GM19043 (cell line): Measurements from ENCODE around the gene EFNB3.

Experiments used
- ATAC-seq: cut with Tn5 transposase; IDR thresholded peaks from one replicate; pipeline ENCODE4 v1.9.1; 2021; ENCODE audit warnings: low read depth; ENCODE audit not compliant: unreplicated experiment

Gene EFNB3, protein sequence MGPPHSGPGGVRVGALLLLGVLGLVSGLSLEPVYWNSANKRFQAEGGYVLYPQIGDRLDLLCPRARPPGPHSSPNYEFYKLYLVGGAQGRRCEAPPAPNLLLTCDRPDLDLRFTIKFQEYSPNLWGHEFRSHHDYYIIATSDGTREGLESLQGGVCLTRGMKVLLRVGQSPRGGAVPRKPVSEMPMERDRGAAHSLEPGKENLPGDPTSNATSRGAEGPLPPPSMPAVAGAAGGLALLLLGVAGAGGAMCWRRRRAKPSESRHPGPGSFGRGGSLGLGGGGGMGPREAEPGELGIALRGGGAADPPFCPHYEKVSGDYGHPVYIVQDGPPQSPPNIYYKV

DNA sequence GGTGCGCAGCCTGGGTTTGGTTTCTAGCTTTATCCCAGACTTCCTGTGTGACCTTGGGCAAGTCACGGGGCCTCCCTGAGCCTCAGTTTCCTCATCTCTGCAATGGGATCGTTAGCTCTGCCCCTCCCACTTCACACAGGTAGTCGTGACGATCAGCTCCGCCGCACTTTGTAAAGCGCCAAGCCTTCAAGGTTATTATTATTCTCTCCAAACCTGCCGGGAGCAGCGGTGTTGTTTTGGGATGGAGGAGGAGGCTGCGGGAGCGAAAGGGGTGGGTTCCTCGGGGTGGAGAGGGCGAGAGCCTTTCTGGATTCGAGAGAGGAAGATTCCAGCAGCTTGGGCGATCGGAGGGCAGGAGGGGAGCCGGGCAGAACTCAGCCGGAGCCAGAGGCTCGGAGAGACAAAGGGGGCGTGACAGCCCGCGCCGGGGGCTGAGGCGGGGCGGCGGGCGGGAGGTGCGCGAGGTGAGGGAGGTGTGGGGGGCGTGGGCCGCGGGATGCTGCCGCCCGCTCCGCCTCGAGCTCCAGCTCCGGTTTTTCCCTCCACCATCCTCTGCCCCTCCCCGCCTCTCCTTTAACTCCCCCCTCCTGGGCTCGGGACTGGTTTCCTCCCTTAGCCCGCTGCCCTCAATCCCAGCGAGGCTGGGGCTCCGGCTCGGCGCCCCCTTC lies at the start of gene EFNB3:
Gene EFNB3 (plus strand): TSS at position 602 of the 668 bp plus-strand sequence. CDS start 397 bp downstream, outside the sequence.
- ATAC-seq, result no peak

DNA sequence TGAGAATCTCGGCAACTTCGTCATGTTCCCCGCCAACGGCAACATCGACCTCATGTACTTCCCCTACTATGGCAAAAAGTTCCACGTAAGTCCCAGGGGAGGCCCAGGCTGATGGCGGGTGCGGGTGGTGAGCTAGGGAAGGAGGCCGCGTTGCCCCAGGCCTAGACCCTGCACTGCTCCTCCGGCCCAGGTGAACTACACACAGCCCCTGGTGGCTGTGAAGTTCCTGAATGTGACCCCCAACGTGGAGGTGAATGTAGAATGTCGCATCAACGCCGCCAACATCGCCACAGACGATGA lies 49.5 kb upstream of the EFNB3 start:
- no peak for ATAC-seq

- ATAC-seq, result no peak
Observed at GRCh38 chr17:7656958-7657609, 47.9 kb upstream of the EFNB3 start.

- ATAC-seq, result no peak
Observed at GRCh38 chr17:7667656-7668406, 37.2 kb upstream of the EFNB3 start.

DNA sequence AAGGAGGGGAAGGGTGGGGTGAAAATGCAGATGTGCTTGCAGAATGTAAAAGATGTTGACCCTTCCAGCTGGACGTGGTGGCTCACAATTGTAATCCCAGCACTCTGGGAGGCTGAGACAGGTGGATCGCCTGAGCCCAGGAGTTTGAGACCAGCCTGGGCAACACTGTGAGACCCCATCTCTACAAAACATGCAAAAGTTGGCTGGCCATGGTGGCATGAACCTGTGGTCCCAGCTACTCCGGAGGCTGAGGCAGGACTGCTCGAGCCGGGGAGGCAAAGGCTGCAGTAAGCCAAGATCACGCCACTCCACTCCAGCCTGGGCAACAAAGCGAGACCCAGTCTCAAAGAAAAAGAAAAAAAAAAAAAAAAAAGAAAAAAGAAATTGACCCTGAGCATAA lies 36.5 kb upstream of the EFNB3 start:
- ATAC-seq, result no peak

GRCh38 chr17:7673239-7673638 lies 31.8 kb upstream of the EFNB3 start:
- ATAC-seq, result no peak

GRCh38 chr17:7674934-7675333 lies 30.1 kb upstream of the EFNB3 start:
- ATAC-seq, result no peak

- ATAC-seq, result no peak
Observed at GRCh38 chr17:7676533-7676932, 28.5 kb upstream of the EFNB3 start.

DNA sequence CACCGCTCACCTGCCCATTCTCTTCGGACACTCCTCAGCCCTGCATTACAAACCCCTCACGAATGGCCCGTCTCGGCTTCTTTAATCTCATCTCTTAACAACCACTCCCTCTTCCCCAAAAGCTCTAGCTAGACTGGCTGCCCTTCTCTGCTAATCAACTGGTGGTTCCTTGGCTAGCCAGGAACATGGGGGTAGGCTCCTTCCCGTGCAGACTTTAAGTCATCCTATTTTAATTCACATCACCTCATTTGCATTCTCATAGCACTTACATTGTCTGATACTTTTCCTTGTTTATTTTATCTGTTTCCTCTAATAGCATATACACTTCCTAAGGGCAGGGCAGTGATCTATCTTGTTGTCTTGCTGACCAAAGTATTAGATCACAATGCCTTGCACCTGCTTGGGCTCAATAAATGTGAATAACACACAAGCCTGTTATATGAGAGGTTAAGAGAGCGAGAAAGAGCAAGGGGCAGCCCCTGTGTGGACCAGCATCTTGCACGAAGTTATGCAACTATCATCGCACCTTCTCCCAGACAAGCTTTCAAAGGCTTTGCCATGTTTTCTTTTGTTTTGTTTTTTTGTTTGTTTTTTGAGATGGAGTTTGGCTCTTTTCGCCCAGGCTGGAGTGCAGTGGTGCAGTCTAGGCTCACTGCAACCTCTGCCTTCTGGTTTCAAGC lies 27.5 kb upstream of the EFNB3 start:
- ATAC-seq, result no peak

GRCh38 chr17:7684851-7685532 lies 20.0 kb upstream of the EFNB3 start:
- no peak for ATAC-seq

DNA sequence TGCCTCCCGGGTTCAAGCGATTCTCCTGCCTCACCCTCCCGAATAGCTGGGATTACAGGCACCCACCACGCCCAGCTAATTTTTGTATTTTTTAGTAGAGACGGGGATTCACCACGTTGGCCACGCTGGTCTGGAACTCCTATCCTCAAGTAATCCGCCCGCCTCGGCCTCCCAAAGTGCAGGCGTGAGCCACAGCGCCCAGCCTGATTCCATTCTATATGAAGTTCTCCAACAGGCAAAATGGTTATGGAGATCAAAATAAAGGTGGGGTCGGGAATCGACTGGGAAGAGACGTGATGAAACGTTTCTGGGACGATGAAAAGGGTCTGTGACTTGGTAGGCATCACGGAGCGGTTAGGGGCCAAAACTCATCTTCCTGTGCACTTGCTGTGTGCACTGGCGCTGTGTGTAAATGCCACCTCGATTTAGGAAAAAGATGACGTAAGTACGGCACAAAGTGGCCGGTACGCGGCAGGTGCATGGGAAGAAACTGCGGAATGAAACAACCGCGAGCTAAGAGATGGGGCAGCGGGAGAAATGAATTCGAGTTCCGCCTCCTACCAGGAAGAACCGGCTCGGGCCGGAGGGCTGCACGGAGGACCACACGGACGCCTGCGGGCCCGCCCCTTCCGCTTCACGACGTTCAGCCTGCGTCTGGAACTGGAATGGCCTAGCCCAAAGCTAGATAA lies 19.3 kb upstream of the EFNB3 start:
- ATAC-seq, result peak; percentile 54

GRCh38 chr17:7686222-7687071 lies 18.6 kb upstream of the EFNB3 start:
- ATAC-seq, result peak; percentile 28

GRCh38 chr17:7687072-7687907 lies 17.7 kb upstream of the EFNB3 start, which contains the start of gene TP53:
TSS of gene TP53 (minus strand) at chr17:7687490. CDS start at chr17:7676594, 10,896 bp downstream.
- no peak for ATAC-seq

DNA sequence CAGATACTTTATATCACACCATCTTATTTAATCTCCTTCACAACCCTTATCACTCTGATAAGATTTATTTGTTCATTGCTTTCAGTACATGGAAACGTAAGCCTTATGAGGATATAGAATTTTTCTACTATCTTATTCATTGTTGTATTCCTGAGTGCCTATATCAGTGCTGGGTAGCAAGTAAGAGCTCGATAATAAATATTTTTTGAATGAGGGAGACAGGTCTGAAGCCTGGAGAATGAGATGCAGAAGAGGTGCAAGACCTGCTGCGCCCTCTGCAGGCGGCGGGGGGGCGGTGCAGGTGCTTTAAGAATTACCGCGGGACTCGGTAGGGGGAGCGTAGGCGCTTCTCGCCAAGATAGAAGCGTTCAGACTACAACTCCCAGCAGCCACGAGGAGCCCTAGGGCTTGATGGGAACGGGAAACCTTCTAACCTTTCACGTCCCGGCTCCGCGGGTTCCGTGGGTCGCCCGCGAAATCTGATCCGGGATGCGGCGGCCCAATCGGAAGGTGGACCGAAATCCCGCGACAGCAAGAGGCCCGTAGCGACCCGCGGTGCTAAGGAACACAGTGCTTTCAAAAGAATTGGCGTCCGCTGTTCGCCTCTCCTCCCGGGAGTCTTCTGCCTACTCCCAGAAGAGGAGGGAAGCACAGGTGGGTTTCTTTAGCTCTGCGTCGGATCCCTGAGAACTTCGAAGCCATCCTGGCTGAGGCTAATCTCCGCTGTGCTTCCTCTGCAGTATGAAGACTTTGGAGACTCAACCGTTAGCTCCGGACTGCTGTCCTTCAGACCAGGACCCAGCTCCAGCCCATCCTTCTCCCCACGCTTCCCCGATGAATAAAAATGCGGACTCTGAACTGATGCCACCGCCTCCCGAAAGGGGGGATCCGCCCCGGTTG lies 16.8 kb upstream of the EFNB3 start, which contains the start of gene WRAP53:
Gene WRAP53 (plus strand): TSS at position 570 of the 900 bp plus-strand sequence. CDS start 172 bp downstream, at position 742.
- peak; percentile 62 for ATAC-seq

GRCh38 chr17:7688808-7689316 lies 16.1 kb upstream of the EFNB3 start:
- no peak for ATAC-seq

GRCh38 chr17:7695586-7695985 lies 9.4 kb upstream of the EFNB3 start:
- ATAC-seq, result no peak
